PC-3 (cell line): ENCODE results near the gene PADI2.

Source experiments
- CTCF ChIP-seq: fragments of 300-600 bp; sonication (generic); conservative IDR thresholded peaks from 2 replicates; pipeline ENCODE4 v1.5.1; 2017; ENCODE audit warnings: antibody characterized with exemption, low read depth, mild to moderate bottlenecking, low read length
- EZH2 ChIP-seq: fragments of 300-600 bp; sonication (generic); IDR thresholded peaks from one replicate; pipeline ENCODE4 v1.6.1; 2017; ENCODE audit warnings: antibody characterized with exemption, mild to moderate bottlenecking, low read length; ENCODE audit not compliant: unreplicated experiment

- TF ChIP-seq CTCF (no peak), EZH2 (no peak)
Measured at GRCh38 chr1:17068789-17069188, 50.5 kb downstream of the PADI2 start.
